MM.1S (cell line): Measurements from ENCODE around the gene CBY2.

ENCODE experiments used
- EZH2 ChIP-seq: fragments of 300-600 bp; sonication (generic); optimal IDR thresholded peaks from 2 replicates; pipeline ENCODE3; 2017; ENCODE audit warnings: low read depth, mild to moderate bottlenecking, antibody characterized with exemption, low read length, mixed read lengths
- EZH2phosphoT487 ChIP-seq: fragments of 300-600 bp; sonication (generic); IDR thresholded peaks from 2 replicates; pipeline ENCODE4 v1.6.1; 2018; ENCODE audit warnings: antibody characterized with exemption, low read length
- TF ChIP-seq, protein P1 (sequence below): fragments of 300-600 bp; sonication (generic); IDR thresholded peaks from 2 replicates; pipeline ENCODE4 v1.5.1; 2016; ENCODE audit warnings: antibody characterized with exemption, low read length, mixed read lengths

GRCh38 chr13:45747071-45747470 is 45.0 kb downstream of the CBY2 start:
- TF ChIP-seq, protein P1, sequence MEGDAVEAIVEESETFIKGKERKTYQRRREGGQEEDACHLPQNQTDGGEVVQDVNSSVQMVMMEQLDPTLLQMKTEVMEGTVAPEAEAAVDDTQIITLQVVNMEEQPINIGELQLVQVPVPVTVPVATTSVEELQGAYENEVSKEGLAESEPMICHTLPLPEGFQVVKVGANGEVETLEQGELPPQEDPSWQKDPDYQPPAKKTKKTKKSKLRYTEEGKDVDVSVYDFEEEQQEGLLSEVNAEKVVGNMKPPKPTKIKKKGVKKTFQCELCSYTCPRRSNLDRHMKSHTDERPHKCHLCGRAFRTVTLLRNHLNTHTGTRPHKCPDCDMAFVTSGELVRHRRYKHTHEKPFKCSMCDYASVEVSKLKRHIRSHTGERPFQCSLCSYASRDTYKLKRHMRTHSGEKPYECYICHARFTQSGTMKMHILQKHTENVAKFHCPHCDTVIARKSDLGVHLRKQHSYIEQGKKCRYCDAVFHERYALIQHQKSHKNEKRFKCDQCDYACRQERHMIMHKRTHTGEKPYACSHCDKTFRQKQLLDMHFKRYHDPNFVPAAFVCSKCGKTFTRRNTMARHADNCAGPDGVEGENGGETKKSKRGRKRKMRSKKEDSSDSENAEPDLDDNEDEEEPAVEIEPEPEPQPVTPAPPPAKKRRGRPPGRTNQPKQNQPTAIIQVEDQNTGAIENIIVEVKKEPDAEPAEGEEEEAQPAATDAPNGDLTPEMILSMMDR = no peak
- no peak for TF ChIP-seq EZH2
- TF ChIP-seq EZH2phosphoT487 = no peak
